AG09309 (cell line): ENCODE data around the gene CREB1.

Experiments
- DNase-seq: peaks from one replicate; pipeline ENCODE4 v3.0.0-alpha.2; 2010; ENCODE audit warnings: low read depth
- H3K4me3 ChIP-seq: 2 replicates; pipeline ENCODE4 v1.5.1; 2011; ENCODE audit warnings: mild to moderate bottlenecking, low read depth, low read length, moderate library complexity; ENCODE audit not compliant: control insufficient read depth
- TF ChIP-seq, protein P1 (sequence below): IDR thresholded peaks from 2 replicates; pipeline ENCODE4 v1.5.1; 2011; ENCODE audit warnings: mild to moderate bottlenecking, low read depth, low read length, inconsistent platforms; ENCODE audit not compliant: insufficient read depth, control insufficient read depth; ENCODE audit errors: missing control alignments

CREB1 gene

DNA sequence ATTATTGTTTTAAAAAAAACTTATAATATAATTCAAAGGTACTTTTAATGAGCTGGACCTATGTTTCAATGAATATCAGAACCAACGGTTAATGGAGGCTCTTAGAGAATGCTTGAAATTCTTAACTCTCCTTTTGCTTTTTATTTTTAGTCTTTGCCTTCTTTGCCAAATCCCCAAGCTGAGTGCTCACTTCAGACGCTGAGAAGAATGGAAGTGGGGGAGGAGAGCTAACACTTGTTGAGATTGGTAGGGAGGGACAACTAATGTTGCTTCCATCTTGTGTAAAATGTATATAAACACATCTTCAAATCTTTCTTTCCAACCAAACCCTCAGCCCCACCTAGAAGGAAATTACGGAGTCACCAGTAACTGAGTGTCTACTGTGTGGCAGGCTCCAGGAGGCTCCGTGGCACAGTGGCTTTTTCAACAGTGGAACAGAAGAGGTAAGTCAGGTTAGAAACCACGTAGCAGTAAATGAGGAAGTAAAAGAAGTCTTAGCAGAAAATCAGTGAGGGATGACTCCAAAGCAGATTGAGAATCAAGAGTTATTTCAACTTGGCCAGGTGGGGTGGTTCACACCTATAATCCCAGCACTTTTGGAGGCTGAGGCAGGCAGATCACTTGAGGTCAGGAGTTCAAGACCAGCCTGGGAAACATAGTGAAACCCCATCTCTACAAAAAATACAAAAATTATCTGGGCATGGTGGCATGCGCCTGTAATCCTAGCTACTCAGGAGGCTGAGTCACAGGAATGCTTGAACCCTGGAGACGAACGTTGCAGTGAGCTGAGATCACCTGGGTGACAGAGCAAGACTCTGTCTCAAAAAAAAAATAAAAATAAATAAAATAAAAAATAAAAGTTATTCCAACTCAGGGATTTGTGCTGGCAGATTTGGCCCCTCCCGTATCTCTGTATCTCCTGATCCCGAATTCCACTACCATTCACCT lies 45.0 kb upstream of the CREB1 start:
- DNase-seq: no peak
- TF ChIP-seq, protein P1, sequence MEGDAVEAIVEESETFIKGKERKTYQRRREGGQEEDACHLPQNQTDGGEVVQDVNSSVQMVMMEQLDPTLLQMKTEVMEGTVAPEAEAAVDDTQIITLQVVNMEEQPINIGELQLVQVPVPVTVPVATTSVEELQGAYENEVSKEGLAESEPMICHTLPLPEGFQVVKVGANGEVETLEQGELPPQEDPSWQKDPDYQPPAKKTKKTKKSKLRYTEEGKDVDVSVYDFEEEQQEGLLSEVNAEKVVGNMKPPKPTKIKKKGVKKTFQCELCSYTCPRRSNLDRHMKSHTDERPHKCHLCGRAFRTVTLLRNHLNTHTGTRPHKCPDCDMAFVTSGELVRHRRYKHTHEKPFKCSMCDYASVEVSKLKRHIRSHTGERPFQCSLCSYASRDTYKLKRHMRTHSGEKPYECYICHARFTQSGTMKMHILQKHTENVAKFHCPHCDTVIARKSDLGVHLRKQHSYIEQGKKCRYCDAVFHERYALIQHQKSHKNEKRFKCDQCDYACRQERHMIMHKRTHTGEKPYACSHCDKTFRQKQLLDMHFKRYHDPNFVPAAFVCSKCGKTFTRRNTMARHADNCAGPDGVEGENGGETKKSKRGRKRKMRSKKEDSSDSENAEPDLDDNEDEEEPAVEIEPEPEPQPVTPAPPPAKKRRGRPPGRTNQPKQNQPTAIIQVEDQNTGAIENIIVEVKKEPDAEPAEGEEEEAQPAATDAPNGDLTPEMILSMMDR: no peak

DNA sequence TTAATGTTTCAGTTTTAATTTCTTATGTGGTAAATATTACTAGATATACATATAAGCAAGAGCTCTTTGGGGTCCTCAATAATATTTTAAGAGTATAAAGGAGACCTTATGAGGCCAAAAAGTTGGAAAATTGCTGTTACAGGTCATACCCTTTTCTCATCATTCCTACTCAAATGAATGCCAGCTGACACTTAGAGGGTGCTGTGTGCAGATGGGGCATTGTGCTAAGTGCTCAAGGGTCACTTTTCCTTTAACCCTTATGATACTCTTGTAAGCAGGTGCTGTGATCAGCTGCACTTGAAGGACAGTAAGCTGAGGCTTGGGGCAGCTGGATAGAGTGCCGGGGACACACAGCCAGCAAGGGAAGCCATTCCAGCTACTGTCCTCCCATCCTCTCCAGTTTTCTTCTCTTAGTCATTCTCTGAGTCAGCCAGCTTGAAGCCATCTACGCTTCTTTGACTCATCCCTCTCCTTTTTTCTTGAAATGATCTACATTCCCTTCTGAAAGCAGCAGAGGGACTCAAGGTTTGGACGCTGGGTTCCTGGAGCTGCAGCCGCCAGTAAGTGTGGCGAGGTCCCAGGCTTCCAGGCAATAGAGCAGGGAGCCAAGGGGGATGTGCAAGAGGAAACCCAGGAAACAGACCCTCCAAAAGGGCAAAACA lies 42.0 kb upstream of the CREB1 start:
- peak; percentile 81 for DNase-seq
- TF ChIP-seq, protein P1: peak; percentile 69
- no peak overlapping the region for H3K4me3 ChIP-seq

More for the DNA sequence above, 45.0 kb upstream of the CREB1 start:
- H3K4me3 ChIP-seq: no peak overlapping the region

DNA sequence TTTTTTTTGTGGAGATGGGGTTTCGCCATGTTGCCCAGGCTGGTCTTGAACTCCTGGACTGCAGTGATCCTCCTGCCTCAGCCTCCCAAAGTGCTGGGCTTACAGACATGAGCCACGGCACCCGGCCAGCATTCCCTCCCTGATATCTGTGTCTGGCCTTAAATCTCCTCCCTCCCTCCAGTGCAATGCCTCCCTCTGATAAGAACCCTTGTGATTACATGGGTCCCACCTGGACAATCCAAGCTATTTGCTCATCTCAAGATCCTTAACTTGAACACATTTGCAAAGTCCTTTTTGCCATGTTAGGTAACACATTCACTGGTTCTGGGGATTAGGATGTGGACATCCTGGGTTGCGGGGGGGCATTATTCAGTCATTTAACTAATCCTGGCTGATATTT lies 40.5 kb upstream of the CREB1 start:
- TF ChIP-seq, protein P1: no peak
- no peak overlapping the region for H3K4me3 ChIP-seq
- no peak for DNase-seq

DNA sequence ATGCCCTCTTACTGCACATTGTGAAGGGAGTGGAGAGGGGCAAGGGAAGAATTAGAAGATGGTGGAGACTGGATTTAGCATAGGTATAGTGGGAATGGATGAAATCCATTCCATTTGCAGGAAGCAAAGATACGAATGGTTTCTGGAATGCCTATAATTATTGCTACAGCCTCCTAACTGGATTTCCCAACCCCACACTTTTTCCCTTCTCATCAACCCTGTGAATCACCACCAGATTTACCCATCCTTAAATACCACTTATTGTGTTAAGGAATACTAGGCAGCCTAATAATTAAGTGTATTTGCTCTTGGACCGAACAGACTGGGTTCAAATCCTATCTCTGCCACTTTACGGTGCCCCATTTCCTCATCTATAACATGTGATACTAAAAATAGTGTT lies 39.3 kb upstream of the CREB1 start:
- TF ChIP-seq, protein P1: no peak
- DNase-seq: no peak
- H3K4me3 ChIP-seq: no peak overlapping the region

DNA sequence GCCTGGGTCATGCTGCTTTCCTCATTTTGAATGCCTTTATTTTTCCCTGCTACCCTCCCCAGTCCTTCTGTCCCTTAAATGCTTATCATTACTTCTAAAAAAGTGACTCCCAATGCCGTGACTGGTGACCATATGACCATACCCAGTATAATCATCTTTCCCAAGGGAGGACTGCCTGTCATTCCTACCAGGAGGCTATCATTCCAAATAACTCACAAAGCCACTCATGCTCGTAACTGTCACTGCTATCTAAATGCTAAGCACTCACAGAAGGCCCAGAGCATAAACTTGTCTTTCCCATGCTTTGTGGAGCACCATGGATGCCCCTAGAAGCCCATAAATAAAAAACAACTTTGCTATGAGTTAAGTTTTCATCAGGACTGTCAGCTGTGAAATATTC lies 38.7 kb upstream of the CREB1 start:
- no peak for DNase-seq
- TF ChIP-seq, protein P1: no peak

DNA sequence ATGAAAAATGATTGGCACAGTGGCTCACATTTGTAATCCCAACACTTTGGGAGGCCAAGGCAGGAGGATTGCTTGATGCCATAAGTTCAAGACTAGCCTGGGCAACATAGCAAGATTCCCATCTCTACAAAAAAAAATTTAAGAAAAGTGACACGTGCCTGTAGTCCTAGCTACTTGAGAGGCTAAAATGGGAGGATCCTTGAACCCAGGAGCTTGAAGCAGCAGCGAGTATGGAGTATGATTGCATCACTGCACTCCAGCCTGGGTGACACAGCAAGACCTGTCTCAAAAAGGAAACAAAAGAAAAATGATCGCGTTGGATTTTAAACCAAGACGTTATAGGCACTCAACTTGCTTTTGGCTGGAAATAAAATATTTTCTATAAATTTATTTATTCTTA lies 37.8 kb upstream of the CREB1 start:
- no peak for DNase-seq
- TF ChIP-seq, protein P1: no peak
- H3K4me3 ChIP-seq: no peak overlapping the region

More for the DNA sequence above, 38.7 kb upstream of the CREB1 start:
- no peak overlapping the region for H3K4me3 ChIP-seq
